GM13976 (cell line): ENCODE data around the gene DNAH1.

Experiments used
- DNase-seq: peaks from one replicate; pipeline ENCODE4 v3.0.0; 2012; ENCODE audit warnings: low spot score
- CTCF ChIP-seq: IDR thresholded peaks from 2 replicates; pipeline ENCODE4 v1.5.1; 2012; ENCODE audit warnings: borderline replicate concordance, mild to moderate bottlenecking; ENCODE audit not compliant: insufficient read depth; ENCODE audit errors: extremely low read depth, missing control alignments, control extremely low read depth
- in situ Hi-C: fragments of 300-500 bp; cut with MboI; formaldehyde crosslinking; loops from one replicate; pipeline ENCODE4 v1.12.0; 2022; ENCODE audit warnings: low sequenced_read_pairs, mixed read lengths, inconsistent platforms; ENCODE audit not compliant: unreplicated experiment

DNAH1 gene

GRCh38 chr3:52346623-52347530 lies 30.8 kb downstream of the DNAH1 start:
- no peak for DNase-seq
- TF ChIP-seq CTCF: no peak
- in situ Hi-C loops: loop anchor here (10.0 kb wide), 1 partner anchor 112 kb away; the partner anchor contains the start of gene TWF2

GRCh38 chr3:52347716-52348635 lies 31.9 kb downstream of the DNAH1 start:
- DNase-seq: no peak
- no peak for TF ChIP-seq CTCF
- in situ Hi-C loops: loop anchor here (10.0 kb wide), 1 partner anchor 113 kb away; the partner anchor contains the start of gene TWF2

- DNase-seq: no peak
- no peak for TF ChIP-seq CTCF
- in situ Hi-C loops: loop anchor here (10.0 kb wide), 1 partner anchor 114 kb away; the partner anchor contains the start of gene TWF2
Measured at GRCh38 chr3:52349131-52349530, 33.0 kb downstream of the DNAH1 start.

- no peak for DNase-seq
- in situ Hi-C loops: loop anchor here (10.0 kb wide), 1 partner anchor 115 kb away; the partner anchor contains the start of gene TWF2
Measured at GRCh38 chr3:52349611-52350395, 33.7 kb downstream of the DNAH1 start.

GRCh38 chr3:52350416-52350815 lies 34.3 kb downstream of the DNAH1 start:
- TF ChIP-seq CTCF: no peak
- in situ Hi-C loops: no loop called here
- no peak for DNase-seq

More at GRCh38 chr3:52349611-52350395, 33.7 kb downstream of the DNAH1 start:
- TF ChIP-seq CTCF: no peak
